ENCODE results near the gene HAS3.

- TF ChIP-seq CTCF (IDR thresholded peaks at IDR 0.05; ENCODE audit: borderline replicate concordance, extremely low read depth, low read length, poor library complexity, severe bottlenecking) (no peak), EZH2 (IDR thresholded peaks at IDR 0.05; ENCODE audit: borderline replicate concordance, low read depth, low read length, severe bottlenecking) (no peak)
Measured at GRCh38 chr16:69132424-69133252, 27.2 kb downstream of the HAS3 start, which contains the start of the genes CHTF8 and UTP4.

All from DND-41 (cell line).